GM12878 (cell line): ENCODE results near the gene RNF168. TPM values are rescaled to one million over a fixed set of nuclear protein-coding genes. Genes with fewer than 3 reads are reported as not detected.

Experiments used
- BACH1 ChIP-seq: fragments of 450-650 bp; IDR thresholded peaks from 2 replicates; pipeline ENCODE4 v1.6.1; 2017; ENCODE audit warnings: mild to moderate bottlenecking, borderline replicate concordance
- ESRRA ChIP-seq: IDR thresholded peaks from 2 replicates; pipeline ENCODE4 v1.6.1; 2012; ENCODE audit warnings: mild to moderate bottlenecking, low read length, improper control_type of control experiment
- JUND ChIP-seq: IDR thresholded peaks from 2 replicates; pipeline ENCODE4 v1.6.1; 2012; ENCODE audit warnings: low read depth, mild to moderate bottlenecking, low read length, improper control_type of control experiment, moderate library complexity
- RB1 ChIP-seq: fragments of 450-650 bp; formaldehyde crosslinking; IDR thresholded peaks from 2 replicates; pipeline ENCODE4 v1.6.1; 2017; ENCODE audit warnings: mild to moderate bottlenecking, borderline replicate concordance
- WRNIP1 ChIP-seq: IDR thresholded peaks from 2 replicates; pipeline ENCODE4 v1.6.1; 2011; ENCODE audit warnings: low read depth, low read length, improper control_type of control experiment, borderline replicate concordance
- polyA plus RNA-seq, 11 experiments: library from polyadenylated mRNA; depleted of rRNA in 4 of 11; unstranded in 6 of 11; stranded (reverse) in 5 of 11; fragments of >200 nt; fragmentation: Nextera tagmentation in 4 of 11; fragmentation: Illumina TruSeq in 1 of 11; extraction: Ambion mirVana in 4 of 11; extraction: Trizol in 1 of 11; gene quantifications; 1 replicate in 1 of 11; 2 replicates in 10 of 11; pipeline versions ENCODE4 v1.2.1 to v1.2.3, GENCODE V29; 2011 to 2016; ENCODE audit warnings: inconsistent platforms in 2 of 11, missing spikeins in 2 of 11, low read depth in 1 of 11
- total RNA-seq, 4 experiments: library from RNA; depleted of rRNA in 3 of 4; stranded (reverse); fragments of >200 nt in 3 of 4; fragmentation: Illumina TruSeq in 1 of 4; extraction: Trizol in 1 of 4; gene quantifications; 2 replicates each; pipeline versions ENCODE4 v1.2.1 to v1.2.3, GENCODE V29; 2013 to 2021
- TF ChIP-seq, protein P1 (sequence below): fragments of 450-650 bp; IDR thresholded peaks from 2 replicates; pipeline ENCODE4 v1.6.1; 2017; ENCODE audit warnings: mild to moderate bottlenecking, moderate library complexity
- TF ChIP-seq, protein P2 (sequence below): IDR thresholded peaks from 2 replicates; pipeline ENCODE4 v1.6.1; 2011; ENCODE audit warnings: mild to moderate bottlenecking, low read depth, low read length, moderate library complexity; ENCODE audit not compliant: insufficient replicate concordance
- TF ChIP-seq, protein P3 (sequence below): fragments of 450-650 bp; IDR thresholded peaks from 2 replicates; pipeline ENCODE4 v1.6.1; 2016; ENCODE audit warnings: mild to moderate bottlenecking
- TF ChIP-seq, protein P4 (sequence below): IDR thresholded peaks from 2 replicates; pipeline ENCODE4 v1.6.1; 2011; ENCODE audit warnings: low read depth, low read length, improper control_type of control experiment, borderline replicate concordance
- TF ChIP-seq, protein P5 (sequence below): IDR thresholded peaks from 2 replicates; pipeline ENCODE4 v1.6.1; 2012; ENCODE audit warnings: low read length, inconsistent platforms
- TF ChIP-seq, protein P6 (sequence below): fragments of 450-650 bp; IDR thresholded peaks from 2 replicates; pipeline ENCODE4 v1.6.1; 2014; ENCODE audit warnings: mild to moderate bottlenecking
- TF ChIP-seq, protein P7 (sequence below): IDR thresholded peaks from 2 replicates; pipeline ENCODE4 v1.6.1; 2012; ENCODE audit warnings: low read depth, low read length, improper control_type of control experiment

The RNF168 gene
- total and polyA plus RNA-seq, 10 of the 15 experiments (the other 5 are each of a cell fraction or from before 2014, with no cell fraction given) = 12.7 to 47.5 (median 24.8) TPM

DNA sequence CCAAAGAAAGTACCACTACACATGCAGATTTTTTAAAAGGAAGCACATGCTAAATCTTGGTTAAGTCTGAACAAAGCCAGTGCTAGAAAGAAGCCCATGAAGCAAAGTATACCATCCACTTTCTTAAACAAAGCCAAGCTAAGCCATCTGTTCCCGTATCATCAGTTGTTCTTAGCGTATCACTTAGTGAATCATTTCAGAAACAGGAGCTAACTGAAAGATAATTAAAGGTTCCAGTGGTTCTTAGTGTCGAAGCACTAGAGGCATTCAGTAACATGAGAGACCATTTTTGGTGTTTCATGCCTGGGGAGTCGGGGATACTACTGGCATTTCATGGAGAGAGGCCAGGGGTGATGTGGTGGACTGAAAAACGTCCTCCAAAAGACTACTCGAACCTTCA, 84.2 kb downstream of the RNF168 start (continued):
- TF ChIP-seq, protein P1, sequence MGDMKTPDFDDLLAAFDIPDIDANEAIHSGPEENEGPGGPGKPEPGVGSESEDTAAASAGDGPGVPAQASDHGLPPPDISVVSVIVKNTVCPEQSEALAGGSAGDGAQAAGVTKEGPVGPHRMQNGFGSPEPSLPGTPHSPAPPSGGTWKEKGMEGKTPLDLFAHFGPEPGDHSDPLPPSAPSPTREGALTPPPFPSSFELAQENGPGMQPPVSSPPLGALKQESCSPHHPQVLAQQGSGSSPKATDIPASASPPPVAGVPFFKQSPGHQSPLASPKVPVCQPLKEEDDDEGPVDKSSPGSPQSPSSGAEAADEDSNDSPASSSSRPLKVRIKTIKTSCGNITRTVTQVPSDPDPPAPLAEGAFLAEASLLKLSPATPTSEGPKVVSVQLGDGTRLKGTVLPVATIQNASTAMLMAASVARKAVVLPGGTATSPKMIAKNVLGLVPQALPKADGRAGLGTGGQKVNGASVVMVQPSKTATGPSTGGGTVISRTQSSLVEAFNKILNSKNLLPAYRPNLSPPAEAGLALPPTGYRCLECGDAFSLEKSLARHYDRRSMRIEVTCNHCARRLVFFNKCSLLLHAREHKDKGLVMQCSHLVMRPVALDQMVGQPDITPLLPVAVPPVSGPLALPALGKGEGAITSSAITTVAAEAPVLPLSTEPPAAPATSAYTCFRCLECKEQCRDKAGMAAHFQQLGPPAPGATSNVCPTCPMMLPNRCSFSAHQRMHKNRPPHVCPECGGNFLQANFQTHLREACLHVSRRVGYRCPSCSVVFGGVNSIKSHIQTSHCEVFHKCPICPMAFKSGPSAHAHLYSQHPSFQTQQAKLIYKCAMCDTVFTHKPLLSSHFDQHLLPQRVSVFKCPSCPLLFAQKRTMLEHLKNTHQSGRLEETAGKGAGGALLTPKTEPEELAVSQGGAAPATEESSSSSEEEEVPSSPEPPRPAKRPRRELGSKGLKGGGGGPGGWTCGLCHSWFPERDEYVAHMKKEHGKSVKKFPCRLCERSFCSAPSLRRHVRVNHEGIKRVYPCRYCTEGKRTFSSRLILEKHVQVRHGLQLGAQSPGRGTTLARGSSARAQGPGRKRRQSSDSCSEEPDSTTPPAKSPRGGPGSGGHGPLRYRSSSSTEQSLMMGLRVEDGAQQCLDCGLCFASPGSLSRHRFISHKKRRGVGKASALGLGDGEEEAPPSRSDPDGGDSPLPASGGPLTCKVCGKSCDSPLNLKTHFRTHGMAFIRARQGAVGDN = no peak
- TF ChIP-seq, protein P2, sequence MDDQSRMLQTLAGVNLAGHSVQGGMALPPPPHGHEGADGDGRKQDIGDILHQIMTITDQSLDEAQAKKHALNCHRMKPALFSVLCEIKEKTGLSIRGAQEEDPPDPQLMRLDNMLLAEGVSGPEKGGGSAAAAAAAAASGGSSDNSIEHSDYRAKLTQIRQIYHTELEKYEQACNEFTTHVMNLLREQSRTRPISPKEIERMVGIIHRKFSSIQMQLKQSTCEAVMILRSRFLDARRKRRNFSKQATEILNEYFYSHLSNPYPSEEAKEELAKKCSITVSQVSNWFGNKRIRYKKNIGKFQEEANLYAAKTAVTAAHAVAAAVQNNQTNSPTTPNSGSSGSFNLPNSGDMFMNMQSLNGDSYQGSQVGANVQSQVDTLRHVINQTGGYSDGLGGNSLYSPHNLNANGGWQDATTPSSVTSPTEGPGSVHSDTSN = no peak
- TF ChIP-seq, protein P3, sequence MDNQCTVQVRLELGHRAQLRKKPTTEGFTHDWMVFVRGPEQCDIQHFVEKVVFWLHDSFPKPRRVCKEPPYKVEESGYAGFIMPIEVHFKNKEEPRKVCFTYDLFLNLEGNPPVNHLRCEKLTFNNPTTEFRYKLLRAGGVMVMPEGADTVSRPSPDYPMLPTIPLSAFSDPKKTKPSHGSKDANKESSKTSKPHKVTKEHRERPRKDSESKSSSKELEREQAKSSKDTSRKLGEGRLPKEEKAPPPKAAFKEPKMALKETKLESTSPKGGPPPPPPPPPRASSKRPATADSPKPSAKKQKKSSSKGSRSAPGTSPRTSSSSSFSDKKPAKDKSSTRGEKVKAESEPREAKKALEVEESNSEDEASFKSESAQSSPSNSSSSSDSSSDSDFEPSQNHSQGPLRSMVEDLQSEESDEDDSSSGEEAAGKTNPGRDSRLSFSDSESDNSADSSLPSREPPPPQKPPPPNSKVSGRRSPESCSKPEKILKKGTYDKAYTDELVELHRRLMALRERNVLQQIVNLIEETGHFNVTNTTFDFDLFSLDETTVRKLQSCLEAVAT = no peak
- TF ChIP-seq RB1 (no peak), ESRRA (no peak), BACH1 (no peak), JUND (no peak), WRNIP1 (no peak)
- TF ChIP-seq, protein P4, sequence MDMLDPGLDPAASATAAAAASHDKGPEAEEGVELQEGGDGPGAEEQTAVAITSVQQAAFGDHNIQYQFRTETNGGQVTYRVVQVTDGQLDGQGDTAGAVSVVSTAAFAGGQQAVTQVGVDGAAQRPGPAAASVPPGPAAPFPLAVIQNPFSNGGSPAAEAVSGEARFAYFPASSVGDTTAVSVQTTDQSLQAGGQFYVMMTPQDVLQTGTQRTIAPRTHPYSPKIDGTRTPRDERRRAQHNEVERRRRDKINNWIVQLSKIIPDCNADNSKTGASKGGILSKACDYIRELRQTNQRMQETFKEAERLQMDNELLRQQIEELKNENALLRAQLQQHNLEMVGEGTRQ = no peak
- TF ChIP-seq, protein P5, sequence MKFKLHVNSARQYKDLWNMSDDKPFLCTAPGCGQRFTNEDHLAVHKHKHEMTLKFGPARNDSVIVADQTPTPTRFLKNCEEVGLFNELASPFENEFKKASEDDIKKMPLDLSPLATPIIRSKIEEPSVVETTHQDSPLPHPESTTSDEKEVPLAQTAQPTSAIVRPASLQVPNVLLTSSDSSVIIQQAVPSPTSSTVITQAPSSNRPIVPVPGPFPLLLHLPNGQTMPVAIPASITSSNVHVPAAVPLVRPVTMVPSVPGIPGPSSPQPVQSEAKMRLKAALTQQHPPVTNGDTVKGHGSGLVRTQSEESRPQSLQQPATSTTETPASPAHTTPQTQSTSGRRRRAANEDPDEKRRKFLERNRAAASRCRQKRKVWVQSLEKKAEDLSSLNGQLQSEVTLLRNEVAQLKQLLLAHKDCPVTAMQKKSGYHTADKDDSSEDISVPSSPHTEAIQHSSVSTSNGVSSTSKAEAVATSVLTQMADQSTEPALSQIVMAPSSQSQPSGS = no peak
- TF ChIP-seq, protein P6, sequence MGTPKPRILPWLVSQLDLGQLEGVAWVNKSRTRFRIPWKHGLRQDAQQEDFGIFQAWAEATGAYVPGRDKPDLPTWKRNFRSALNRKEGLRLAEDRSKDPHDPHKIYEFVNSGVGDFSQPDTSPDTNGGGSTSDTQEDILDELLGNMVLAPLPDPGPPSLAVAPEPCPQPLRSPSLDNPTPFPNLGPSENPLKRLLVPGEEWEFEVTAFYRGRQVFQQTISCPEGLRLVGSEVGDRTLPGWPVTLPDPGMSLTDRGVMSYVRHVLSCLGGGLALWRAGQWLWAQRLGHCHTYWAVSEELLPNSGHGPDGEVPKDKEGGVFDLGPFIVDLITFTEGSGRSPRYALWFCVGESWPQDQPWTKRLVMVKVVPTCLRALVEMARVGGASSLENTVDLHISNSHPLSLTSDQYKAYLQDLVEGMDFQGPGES = no peak
- TF ChIP-seq, protein P7, sequence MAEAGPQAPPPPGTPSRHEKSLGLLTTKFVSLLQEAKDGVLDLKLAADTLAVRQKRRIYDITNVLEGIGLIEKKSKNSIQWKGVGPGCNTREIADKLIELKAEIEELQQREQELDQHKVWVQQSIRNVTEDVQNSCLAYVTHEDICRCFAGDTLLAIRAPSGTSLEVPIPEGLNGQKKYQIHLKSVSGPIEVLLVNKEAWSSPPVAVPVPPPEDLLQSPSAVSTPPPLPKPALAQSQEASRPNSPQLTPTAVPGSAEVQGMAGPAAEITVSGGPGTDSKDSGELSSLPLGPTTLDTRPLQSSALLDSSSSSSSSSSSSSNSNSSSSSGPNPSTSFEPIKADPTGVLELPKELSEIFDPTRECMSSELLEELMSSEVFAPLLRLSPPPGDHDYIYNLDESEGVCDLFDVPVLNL = no peak
